ENCODE data around the gene ZNF217. TPM values are rescaled to one million over a fixed set of nuclear protein-coding genes. Genes with fewer than 3 reads are reported as not detected.
"Not testable (repeated sequence)": the region's sequence is repeated elsewhere in the genome, so short reads cannot be mapped to it uniquely, and the experiment has no call there.

The ZNF217 gene
- total RNA-seq, 1 donor from 2014 or later: 57.9 TPM

DNA sequence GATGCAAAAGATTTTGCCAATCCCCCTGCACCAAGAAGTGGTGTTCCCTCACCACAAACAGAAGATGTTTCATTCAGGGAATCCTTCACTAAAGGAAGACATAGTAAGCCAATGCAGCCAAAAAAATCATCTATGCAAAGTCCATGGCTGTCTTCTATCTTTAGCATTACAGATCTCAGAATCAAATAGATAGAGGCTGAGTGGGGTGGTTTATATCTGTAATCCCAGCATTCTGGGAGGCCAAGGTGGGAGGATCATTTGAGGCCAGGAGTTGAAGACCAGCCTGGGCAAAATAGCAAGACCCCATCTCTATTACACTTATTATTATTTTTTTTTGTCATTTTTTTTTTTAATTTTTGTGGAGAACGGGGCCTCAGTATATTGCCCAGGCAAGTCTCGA is 32.9 kb upstream of the ZNF217 start:
- H4K20me1 ChIP-seq (ENCODE audit: insufficient read depth, low read length): no peaks in the 10 kb centered on the region
- TF ChIP-seq CTCF (IDR thresholded peaks at IDR 0.05; ENCODE audit: insufficient read depth, low read depth, low read length): no peak
- no peak for TF ChIP-seq EZH2 (IDR thresholded peaks at IDR 0.05; ENCODE audit: insufficient read depth, low read length)
- no peak overlapping the region for H3K9ac ChIP-seq (ENCODE audit: low read length)
- H3K36me3 Mint-ChIP-seq (ENCODE audit: low read depth, unreplicated experiment): no peaks in the 10 kb centered on the region
- no peaks in the 10 kb centered on the region for H3K9me3 Mint-ChIP-seq (ENCODE audit: unreplicated experiment)
- H3K4me1 ChIP-seq (ENCODE audit: insufficient read depth, low read length): peaks cover 25% of the 10 kb centered on the region
- no peaks in the 10 kb centered on the region for H3K27me3 ChIP-seq (ENCODE audit: insufficient read depth, low read length)
- no peak overlapping the region for H2AFZ ChIP-seq (ENCODE audit: low read depth, low read length)
- FAIRE-seq (no peak), DNase-seq (ENCODE audit: low read depth) (no peak)
- no peak overlapping the region for H3K27ac ChIP-seq (ENCODE audit: low read depth, low read length)
- H3K27ac Mint-ChIP-seq (ENCODE audit: unreplicated experiment): no peak overlapping the region
- H3K36me3 ChIP-seq (ENCODE audit: insufficient read depth, low read length): no peaks in the 10 kb centered on the region
- no peaks in the 10 kb centered on the region for H3K27me3 Mint-ChIP-seq (ENCODE audit: low read depth, unreplicated experiment)
- no peak overlapping the region for H3K4me2 ChIP-seq (ENCODE audit: low read length)
- no peaks in the 10 kb centered on the region for H3K79me2 ChIP-seq (ENCODE audit: insufficient read depth, low read length)
- H3K4me3 Mint-ChIP-seq (ENCODE audit: unreplicated experiment): no peak overlapping the region
- no peak overlapping the region for H3K4me3 ChIP-seq (ENCODE audit: insufficient read depth, low read depth, low read length)
- peaks cover 13% of the 10 kb centered on the region for H3K4me1 Mint-ChIP-seq (ENCODE audit: low read depth, unreplicated experiment)
- H3K9me3 ChIP-seq (ENCODE audit: insufficient read depth, low read depth, low read length): no peaks in the 10 kb centered on the region

GRCh38 chr20:53625311-53626129 is 31.9 kb upstream of the ZNF217 start:
- no peak for FAIRE-seq
- peaks cover 13% of the 10 kb centered on the region for H3K4me1 Mint-ChIP-seq (ENCODE audit: low read depth, unreplicated experiment)

DNA sequence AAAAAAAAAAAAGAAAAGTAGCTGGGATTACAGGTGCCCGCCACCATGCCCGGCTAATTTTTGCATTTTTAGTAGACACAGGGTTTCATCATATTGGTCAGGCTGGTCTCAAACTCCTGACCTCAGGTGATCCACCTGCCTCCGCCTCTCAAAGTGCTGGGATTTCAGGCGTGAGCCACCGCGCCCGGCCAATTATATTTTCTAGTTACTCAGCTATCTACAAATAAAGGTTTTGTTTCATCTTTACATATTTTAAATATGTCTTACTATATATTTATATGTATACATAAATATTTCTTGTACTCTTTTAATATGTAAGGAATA is 31.2 kb upstream of the ZNF217 start:
- not testable (repeated sequence) for DNase-seq (ENCODE audit: low read depth); H4K20me1 ChIP-seq (ENCODE audit: insufficient read depth, low read length); H3K27ac ChIP-seq (ENCODE audit: low read depth, low read length); H3K4me3 ChIP-seq (ENCODE audit: insufficient read depth, low read depth, low read length); H3K27me3 ChIP-seq (ENCODE audit: insufficient read depth, low read length); H3K79me2 ChIP-seq (ENCODE audit: insufficient read depth, low read length); H3K36me3 ChIP-seq (ENCODE audit: insufficient read depth, low read length); H3K9me3 ChIP-seq (ENCODE audit: insufficient read depth, low read depth, low read length); H3K9me3 Mint-ChIP-seq (ENCODE audit: unreplicated experiment); H3K36me3 Mint-ChIP-seq (ENCODE audit: low read depth, unreplicated experiment); H3K27ac Mint-ChIP-seq (ENCODE audit: unreplicated experiment); H3K4me2 ChIP-seq (ENCODE audit: low read length); H2AFZ ChIP-seq (ENCODE audit: low read depth, low read length); H3K9ac ChIP-seq (ENCODE audit: low read length); FAIRE-seq; H3K4me3 Mint-ChIP-seq (ENCODE audit: unreplicated experiment); H3K27me3 Mint-ChIP-seq (ENCODE audit: low read depth, unreplicated experiment)
- peaks cover 29% of the 10 kb centered on the region for H3K4me1 ChIP-seq (ENCODE audit: insufficient read depth, low read length)
- peaks cover 13% of the 10 kb centered on the region for H3K4me1 Mint-ChIP-seq (ENCODE audit: low read depth, unreplicated experiment)

More at GRCh38 chr20:53625311-53626129, 31.9 kb upstream of the ZNF217 start:
- no peak overlapping the region for H3K9ac ChIP-seq (ENCODE audit: low read length)
- H3K27me3 ChIP-seq (ENCODE audit: insufficient read depth, low read length): no peaks in the 10 kb centered on the region
- H3K4me2 ChIP-seq (ENCODE audit: low read length): no peak overlapping the region
- Mint-ChIP-seq H3K4me3 (ENCODE audit: unreplicated experiment) (no peak overlapping the region), H3K27ac (ENCODE audit: unreplicated experiment) (no peak overlapping the region), H3K9me3 (ENCODE audit: unreplicated experiment) (no peaks in the 10 kb centered on the region), H3K27me3 (ENCODE audit: low read depth, unreplicated experiment) (no peaks in the 10 kb centered on the region), H3K36me3 (ENCODE audit: low read depth, unreplicated experiment) (no peaks in the 10 kb centered on the region)
- H3K4me1 ChIP-seq (ENCODE audit: insufficient read depth, low read length): peaks cover 29% of the 10 kb centered on the region
- no peak overlapping the region for H3K4me3 ChIP-seq (ENCODE audit: insufficient read depth, low read depth, low read length)
- H3K9me3 ChIP-seq (ENCODE audit: insufficient read depth, low read depth, low read length): no peaks in the 10 kb centered on the region
- no peaks in the 10 kb centered on the region for H3K36me3 ChIP-seq (ENCODE audit: insufficient read depth, low read length)
- no peaks in the 10 kb centered on the region for H3K79me2 ChIP-seq (ENCODE audit: insufficient read depth, low read length)
- H3K27ac ChIP-seq (ENCODE audit: low read depth, low read length): no peak overlapping the region
- DNase-seq (ENCODE audit: low read depth): no peak
- TF ChIP-seq EZH2 (IDR thresholded peaks at IDR 0.05; ENCODE audit: insufficient read depth, low read length) (no peak), CTCF (IDR thresholded peaks at IDR 0.05; ENCODE audit: insufficient read depth, low read depth, low read length) (no peak)
- H2AFZ ChIP-seq (ENCODE audit: low read depth, low read length): no peak overlapping the region
- H4K20me1 ChIP-seq (ENCODE audit: insufficient read depth, low read length): no peaks in the 10 kb centered on the region

All from astrocyte (in vitro differentiated cells and primary cell).